ENCODE measurements around the gene AFF4. TPM values are rescaled to one million over a fixed set of nuclear protein-coding genes. Genes with fewer than 3 reads are reported as not detected.

The AFF4 gene
- total RNA-seq, 1 donor from 2014 or later = 69.9 TPM

- TF ChIP-seq CTCF (conservative IDR thresholded peaks at IDR 0.05) = no peak
- Mint-ChIP-seq H3K27me3 (no peaks in the 10 kb centered on the region), H3K36me3 (peaks cover 14% of the 10 kb centered on the region), H3K4me3 (no peak overlapping the region), H3K9me3 (no peaks in the 10 kb centered on the region), H3K27ac (peak overlapping the region; percentile 86), H3K4me1 (ENCODE audit: unreplicated experiment) (peaks cover 25% of the 10 kb centered on the region)
- no peak for DNase-seq (ENCODE audit: extremely low spot score, unreplicated experiment)
Observed at GRCh38 chr5:132872788-132873118, 90.7 kb downstream of the AFF4 start.

GRCh38 chr5:132871459-132872284 lies 91.8 kb downstream of the AFF4 start:
- H3K27ac Mint-ChIP-seq = no peak overlapping the region
- H3K27me3 Mint-ChIP-seq = no peaks in the 10 kb centered on the region
- TF ChIP-seq CTCF (conservative IDR thresholded peaks at IDR 0.05) = no peak
- DNase-seq (ENCODE audit: extremely low spot score, unreplicated experiment) = no peak
- no peaks in the 10 kb centered on the region for H3K9me3 Mint-ChIP-seq
- H3K4me1 Mint-ChIP-seq (ENCODE audit: unreplicated experiment) = peaks cover 32% of the 10 kb centered on the region
- peaks cover 21% of the 10 kb centered on the region for H3K36me3 Mint-ChIP-seq
- H3K4me3 Mint-ChIP-seq = no peak overlapping the region

- H3K4me3 Mint-ChIP-seq = peak overlapping the region; percentile 31
- no peaks in the 10 kb centered on the region for H3K27me3 Mint-ChIP-seq
- peak overlapping the region; percentile 32 for H3K27ac Mint-ChIP-seq
- no peak for TF ChIP-seq CTCF (conservative IDR thresholded peaks at IDR 0.05)
- H3K36me3 Mint-ChIP-seq = peaks cover 26% of the 10 kb centered on the region
- DNase-seq (ENCODE audit: extremely low spot score, unreplicated experiment) = no peak
- H3K4me1 Mint-ChIP-seq (ENCODE audit: unreplicated experiment) = peaks cover 36% of the 10 kb centered on the region
- H3K9me3 Mint-ChIP-seq = no peaks in the 10 kb centered on the region
Observed at GRCh38 chr5:132870801-132871200, 92.6 kb downstream of the AFF4 start.

- H3K27me3 Mint-ChIP-seq = no peaks in the 10 kb centered on the region
- H3K9me3 Mint-ChIP-seq = no peaks in the 10 kb centered on the region
- H3K4me3 Mint-ChIP-seq = peak overlapping the region; percentile 80
- peaks cover 43% of the 10 kb centered on the region for H3K4me1 Mint-ChIP-seq (ENCODE audit: unreplicated experiment)
- peak overlapping the region; percentile 100 for H3K27ac Mint-ChIP-seq
- no peak for DNase-seq (ENCODE audit: extremely low spot score, unreplicated experiment)
- peaks cover 26% of the 10 kb centered on the region for H3K36me3 Mint-ChIP-seq
- no peak for TF ChIP-seq CTCF (conservative IDR thresholded peaks at IDR 0.05)
Observed at GRCh38 chr5:132868754-132869153, 94.7 kb downstream of the AFF4 start.

- Mint-ChIP-seq H3K4me1 (ENCODE audit: unreplicated experiment) (peaks cover 31% of the 10 kb centered on the region), H3K4me3 (peak overlapping the region; percentile 100), H3K27ac (peak overlapping the region; percentile 100), H3K27me3 (no peaks in the 10 kb centered on the region), H3K9me3 (no peaks in the 10 kb centered on the region), H3K36me3 (peaks cover 26% of the 10 kb centered on the region)
- no peak for DNase-seq (ENCODE audit: extremely low spot score, unreplicated experiment)
- no peak for TF ChIP-seq CTCF (conservative IDR thresholded peaks at IDR 0.05)
Observed at GRCh38 chr5:132867046-132867451, 96.4 kb downstream of the AFF4 start.
